ENCODE data around the gene DAPK1. TPM values are rescaled to one million over a fixed set of nuclear protein-coding genes. Genes with fewer than 3 reads are reported as not detected.

The DAPK1 gene
- polyA plus RNA-seq, 1 of the 3 experiments (the other 2 are of a cell fraction): 0.61 TPM

DNA sequence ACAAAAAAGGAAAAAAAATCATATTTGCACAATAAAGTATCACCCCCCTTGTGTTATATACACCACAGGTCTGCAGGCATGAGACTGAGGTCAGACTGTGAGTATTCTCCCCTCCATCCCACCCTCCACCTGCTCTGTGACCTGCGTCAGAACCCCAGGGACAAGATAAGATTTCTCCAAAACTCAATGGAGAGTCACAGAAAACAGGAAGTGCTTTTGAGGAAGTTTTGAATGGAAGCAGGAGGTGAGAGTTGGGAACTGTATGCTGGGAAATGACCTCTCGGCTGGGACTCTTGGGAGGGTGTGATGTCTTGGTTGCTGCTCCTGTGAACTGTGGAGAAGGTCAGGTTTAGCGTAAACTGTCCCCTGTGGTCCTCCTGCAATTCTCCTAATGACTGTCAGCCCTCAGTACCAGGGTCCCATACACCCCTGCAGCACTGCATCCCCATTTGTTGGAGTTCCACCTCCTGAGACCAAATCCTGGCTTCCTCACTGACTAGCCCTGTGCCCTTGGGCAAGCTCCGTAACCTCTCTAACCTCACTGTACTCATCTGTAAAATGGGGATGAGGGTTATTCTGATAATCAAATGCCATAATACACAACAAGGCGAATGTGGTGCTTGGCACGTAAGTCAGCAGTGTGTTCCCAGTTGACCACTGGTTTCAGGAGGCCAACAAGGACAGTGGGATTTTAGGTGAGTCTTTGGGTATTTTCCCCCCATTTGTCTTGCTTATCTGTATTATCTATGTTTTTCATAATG, 221.4 kb downstream of the DAPK1 start:
- Histone ChIP-seq H4K20me1 (ENCODE audit: insufficient read depth) (no peaks in the 10 kb centered on the region), H2AFZ (ENCODE audit: low read depth) (no peak overlapping the region), H3F3A (replicated peaks; ENCODE audit: insufficient read depth) (peaks cover 3% of the 10 kb centered on the region), H3K27ac (ENCODE audit: low read depth in 2 of 2, low read length in 1 of 2) (no peak overlapping the region), H3K4me1 (ENCODE audit: control insufficient read depth in 1 of 2, insufficient read depth in 2 of 2, low read depth in 1 of 2, low read length in 1 of 2) (peaks cover 0 to 3% of the 10 kb centered on the region in 2 experiments; a peak in 2 of 4 replicates), H3K9ac (no peak overlapping the region), H3K36me3 (replicated peaks in 1 of 2; ENCODE audit: control insufficient read depth in 1 of 2, insufficient read depth in 2 of 2, low read length in 1 of 2) (no peaks in the 10 kb centered on the region), H3K4me3 (ENCODE audit: low read depth in 2 of 2, low read length in 1 of 2) (no peak overlapping the region), H3K4me2 (no peak overlapping the region), H3K79me2 (ENCODE audit: insufficient read depth) (no peaks in the 10 kb centered on the region), H3K9me2 (no peaks in the 10 kb centered on the region), H3K27me3 (ENCODE audit: insufficient read depth) (no peaks in the 10 kb centered on the region), H3K9me3 (no peaks in the 10 kb centered on the region)
- POLR2A ChIA-PET: no interaction called here
- TF ChIP-seq NRF1 (IDR thresholded peaks at IDR 0.05; ENCODE audit: low read depth, low read length): no peak
- no peak for TF ChIP-seq ELF1 (IDR thresholded peaks at IDR 0.05)
- no peak for TF ChIP-seq MEF2A (IDR thresholded peaks at IDR 0.05; ENCODE audit: borderline replicate concordance, low read depth)
- TF ChIP-seq RXRA (IDR thresholded peaks at IDR 0.05; ENCODE audit: borderline replicate concordance, low read depth): no peak
- TF ChIP-seq NFIC (IDR thresholded peaks at IDR 0.05; ENCODE audit: borderline replicate concordance): no peak
- no peak for TF ChIP-seq CTCF (IDR thresholded peaks at IDR 0.05)
- no peak for TF ChIP-seq EP300 (IDR thresholded peaks at IDR 0.05; ENCODE audit: borderline replicate concordance in 1 of 2, low read depth in 1 of 2, low read length in 1 of 2)
- TF ChIP-seq, protein P1, sequence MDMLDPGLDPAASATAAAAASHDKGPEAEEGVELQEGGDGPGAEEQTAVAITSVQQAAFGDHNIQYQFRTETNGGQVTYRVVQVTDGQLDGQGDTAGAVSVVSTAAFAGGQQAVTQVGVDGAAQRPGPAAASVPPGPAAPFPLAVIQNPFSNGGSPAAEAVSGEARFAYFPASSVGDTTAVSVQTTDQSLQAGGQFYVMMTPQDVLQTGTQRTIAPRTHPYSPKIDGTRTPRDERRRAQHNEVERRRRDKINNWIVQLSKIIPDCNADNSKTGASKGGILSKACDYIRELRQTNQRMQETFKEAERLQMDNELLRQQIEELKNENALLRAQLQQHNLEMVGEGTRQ (IDR thresholded peaks at IDR 0.05; ENCODE audit: borderline replicate concordance, low read depth, low read length): no peak
- no peak for TF ChIP-seq CHD2 (IDR thresholded peaks at IDR 0.05; ENCODE audit: low read length, partially characterized antibody)
- no peak for TF ChIP-seq FOXJ3 (CRISPR knock-in tag; IDR thresholded peaks at IDR 0.05)
- no peak for TF ChIP-seq MXI1 (IDR thresholded peaks at IDR 0.05; ENCODE audit: low read depth, low read length)
- 81% methylated on average over 6 of the region's 6 CpGs for WGBS (ENCODE audit: low lambda C conversion rate)
- CTCF ChIA-PET: no interaction called here
- DNase-seq: no peak

DNA sequence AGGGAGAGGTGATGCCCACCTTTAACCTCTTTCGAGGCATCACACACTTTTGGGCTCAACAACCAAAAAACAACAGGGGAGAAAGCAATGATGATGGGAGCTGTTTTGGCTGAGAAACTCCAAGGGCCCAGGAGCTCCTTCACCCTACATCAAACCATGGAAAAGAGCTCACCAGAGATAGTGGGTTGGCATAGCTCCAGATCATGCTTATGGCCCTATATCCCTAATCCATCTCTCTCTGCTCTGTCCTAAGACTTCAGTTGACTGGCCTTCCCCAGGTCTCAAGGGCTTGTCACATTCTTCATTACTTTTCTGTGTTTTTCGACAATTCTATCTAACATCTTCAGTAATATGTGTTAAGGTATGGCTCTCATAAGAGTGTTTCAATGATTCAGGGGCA, 222.5 kb downstream of the DAPK1 start:
- CTCF ChIA-PET: interaction anchor here (1.0 kb wide), 1 partner anchor 92 kb away, joined by 4 read pairs; no protein-coding TSS in a partner anchor
- 53% methylated on average over 2 of the region's 2 CpGs for WGBS (ENCODE audit: low lambda C conversion rate)

More for the DNA sequence above, 222.5 kb downstream of the DAPK1 start:
- Histone ChIP-seq H3K9me2 (no peaks in the 10 kb centered on the region), H3K9ac (no peak overlapping the region), H3K27ac (ENCODE audit: low read depth in 2 of 2, low read length in 1 of 2) (no peak overlapping the region), H4K20me1 (ENCODE audit: insufficient read depth) (no peaks in the 10 kb centered on the region), H3K27me3 (ENCODE audit: insufficient read depth) (no peaks in the 10 kb centered on the region), H3K9me3 (no peaks in the 10 kb centered on the region), H3K79me2 (ENCODE audit: insufficient read depth) (no peaks in the 10 kb centered on the region), H3F3A (replicated peaks; ENCODE audit: insufficient read depth) (peaks cover under 1% of the 10 kb centered on the region), H2AFZ (ENCODE audit: low read depth) (no peak overlapping the region), H3K4me1 (ENCODE audit: control insufficient read depth in 1 of 2, insufficient read depth in 2 of 2, low read depth in 1 of 2, low read length in 1 of 2) (no peaks in the 10 kb centered on the region), H3K36me3 (replicated peaks in 1 of 2; ENCODE audit: control insufficient read depth in 1 of 2, insufficient read depth in 2 of 2, low read length in 1 of 2) (no peaks in the 10 kb centered on the region), H3K4me2 (no peak overlapping the region), H3K4me3 (ENCODE audit: low read depth in 2 of 2, low read length in 1 of 2) (no peak overlapping the region)
- DNase-seq: no peak
- TF ChIP-seq TCF12 (IDR thresholded peaks at IDR 0.05): no peak
- no peak for TF ChIP-seq FOSL2 (IDR thresholded peaks at IDR 0.05; ENCODE audit: borderline replicate concordance, low read depth)
- TF ChIP-seq FOXM1 (IDR thresholded peaks at IDR 0.05; ENCODE audit: low read depth): no peak
- no peak for TF ChIP-seq MXI1 (IDR thresholded peaks at IDR 0.05; ENCODE audit: low read depth, low read length)
- no peak for TF ChIP-seq MEF2A (IDR thresholded peaks at IDR 0.05; ENCODE audit: borderline replicate concordance, low read depth)
- no peak for TF ChIP-seq JUND (IDR thresholded peaks at IDR 0.05)
- TF ChIP-seq RFX5 (IDR thresholded peaks at IDR 0.05; ENCODE audit: low read length): no peak
- TF ChIP-seq CTCF (IDR thresholded peaks at IDR 0.05): no peak
- POLR2A ChIA-PET: no interaction called here

All from SK-N-SH (cell line).